CD8-positive, alpha-beta memory T cell (primary cell): Measurements from ENCODE around the gene PTPN4. TPM values are rescaled to one million over a fixed set of nuclear protein-coding genes. Genes with fewer than 3 reads are reported as not detected.

Source experiments
- CTCF ChIA-PET: fragments of 350-600 bp; sonication (Branson Sonifier 250); formaldehyde crosslinking; loops from one replicate; lab custom pipeline; 2021; ENCODE audit warnings: antibody characterized with exemption; lab: Charles Lee
- POLR2A ChIA-PET: fragments of 350-600 bp; sonication (Branson Sonifier 250); formaldehyde crosslinking; loops from one replicate; lab custom pipeline; 2021; ENCODE audit warnings: antibody characterized with exemption; lab: Charles Lee
- DNase-seq, 5 donors: peaks; one replicate each; pipeline versions ENCODE4 v3.0.0 to v3.0.0-alpha.2; 2020 to 2022; ENCODE audit warnings: mixed read lengths in 1 of 5
- H3K27ac ChIP-seq: one replicate; pipeline ENCODE4 v1.7.0; 2013; ENCODE audit warnings: low read depth, mild to moderate bottlenecking, low read length, moderate library complexity
- H3K27me3 ChIP-seq: 2 replicates; pipeline ENCODE4 v1.7.0; 2013; ENCODE audit warnings: low read length, mild to moderate bottlenecking; ENCODE audit not compliant: insufficient read depth, poor library complexity, severe bottlenecking
- H3K36me3 ChIP-seq: 2 replicates; pipeline ENCODE4 v1.7.0; 2013; ENCODE audit warnings: mild to moderate bottlenecking, low read length, moderate library complexity; ENCODE audit not compliant: insufficient read depth
- H3K4me1 ChIP-seq: 2 replicates; pipeline ENCODE4 v1.7.0; 2013; ENCODE audit warnings: mild to moderate bottlenecking, low read length, moderate library complexity; ENCODE audit not compliant: insufficient read depth
- H3K4me3 ChIP-seq: 2 replicates; pipeline ENCODE4 v1.7.0; 2013; ENCODE audit warnings: mild to moderate bottlenecking, low read length
- H3K9me3 ChIP-seq: 2 replicates; pipeline ENCODE4 v1.7.0; 2013; ENCODE audit warnings: mild to moderate bottlenecking, low read length
- H3K27ac Mint-ChIP-seq, 8 donors: one replicate each; pipeline ENCODE4 v1.8.0; 2020 to 2021; ENCODE audit warnings: mixed read lengths in 8 of 8, mild to moderate bottlenecking in 6 of 8, inconsistent platforms in 3 of 8, moderate library complexity in 3 of 8
- H3K27me3 Mint-ChIP-seq, 2 donors: one replicate each; pipeline ENCODE4 v1.8.0; 2020 to 2021; ENCODE audit warnings: mixed read lengths in 2 of 2, mild to moderate bottlenecking in 1 of 2, moderate library complexity in 1 of 2
- H3K36me3 Mint-ChIP-seq, 3 donors: one replicate each; pipeline ENCODE4 v1.8.0; 2020 to 2021; ENCODE audit warnings: mixed read lengths in 3 of 3, inconsistent platforms in 1 of 3, mild to moderate bottlenecking in 1 of 3
- H3K4me1 Mint-ChIP-seq, 3 donors: one replicate each; pipeline ENCODE4 v1.8.0; 2020 to 2021; ENCODE audit warnings: mixed read lengths in 3 of 3, inconsistent platforms in 1 of 3, mild to moderate bottlenecking in 1 of 3
- H3K4me3 Mint-ChIP-seq, 7 donors: one replicate each; pipeline ENCODE4 v1.8.0; 2020 to 2021; ENCODE audit warnings: mixed read lengths in 7 of 7, mild to moderate bottlenecking in 6 of 7, moderate library complexity in 4 of 7, inconsistent platforms in 2 of 7
- H3K9me3 Mint-ChIP-seq, 5 donors: one replicate each; pipeline ENCODE4 v1.8.0; 2020 to 2022; ENCODE audit warnings: mixed read lengths in 5 of 5, mild to moderate bottlenecking in 3 of 5, moderate library complexity in 2 of 5, inconsistent platforms in 1 of 5
- polyA plus RNA-seq: library from polyadenylated mRNA; unstranded; fragments of 300-500 nt; fragmentation: Illumina TruSeq; gene quantifications from one replicate; pipeline ENCODE4 v1.2.3, GENCODE V29; 2021
- total RNA-seq, 2 experiments: library from RNA; stranded (reverse); gene quantifications; one replicate each; pipeline ENCODE4 v1.2.3, GENCODE V29; 2021

PTPN4 gene
- total and polyA plus RNA-seq, 3 experiments from 2014 or later, result 29.0 to 161 (median 34.2) TPM

GRCh38 chr2:119736021-119736420 lies 23.7 kb upstream of the PTPN4 start:
- H3K9me3 ChIP-seq, result no peaks in the 10 kb centered on the region
- H3K4me3 Mint-ChIP-seq, result no peak overlapping the region
- no peaks in the 10 kb centered on the region for H3K36me3 ChIP-seq
- peaks cover 3 to 7% of the 10 kb centered on the region in 2 donors for H3K27me3 Mint-ChIP-seq
- no peak for DNase-seq
- H3K4me1 ChIP-seq, result no peaks in the 10 kb centered on the region
- ChIA-PET POLR2A (no interaction called here), CTCF (no interaction called here)
- H3K9me3 Mint-ChIP-seq, result no peaks in the 10 kb centered on the region
- H3K27me3 ChIP-seq, result no peaks in the 10 kb centered on the region
- H3K36me3 Mint-ChIP-seq, result no peaks in the 10 kb centered on the region
- H3K4me1 Mint-ChIP-seq, result no peaks in the 10 kb centered on the region
- H3K27ac ChIP-seq, result no peak overlapping the region
- H3K27ac Mint-ChIP-seq, result no peak overlapping the region
- no peak overlapping the region for H3K4me3 ChIP-seq

- no peaks in the 10 kb centered on the region for H3K27me3 ChIP-seq
- Mint-ChIP-seq H3K27me3 (peaks cover 5 to 8% of the 10 kb centered on the region in 2 donors), H3K9me3 (no peaks in the 10 kb centered on the region), H3K4me3 (no peak overlapping the region), H3K27ac (no peak overlapping the region), H3K36me3 (no peaks in the 10 kb centered on the region), H3K4me1 (no peaks in the 10 kb centered on the region)
- H3K36me3 ChIP-seq, result no peaks in the 10 kb centered on the region
- no peak for DNase-seq
- no peak overlapping the region for H3K27ac ChIP-seq
- no peak overlapping the region for H3K4me3 ChIP-seq
- H3K9me3 ChIP-seq, result no peaks in the 10 kb centered on the region
- CTCF ChIA-PET, result interaction anchor here (1.1 kb wide), 1 partner anchor 13 kb away, joined by 3 read pairs; no protein-coding TSS in a partner anchor
- no peaks in the 10 kb centered on the region for H3K4me1 ChIP-seq
- POLR2A ChIA-PET, result no interaction called here
Measured at GRCh38 chr2:119739580-119740255, 20.0 kb upstream of the PTPN4 start.

- Histone ChIP-seq H3K4me1 (no peaks in the 10 kb centered on the region), H3K27ac (no peak overlapping the region), H3K27me3 (no peaks in the 10 kb centered on the region), H3K36me3 (no peaks in the 10 kb centered on the region), H3K9me3 (no peaks in the 10 kb centered on the region), H3K4me3 (no peak overlapping the region)
- H3K36me3 Mint-ChIP-seq, result no peaks in the 10 kb centered on the region
- ChIA-PET POLR2A (no interaction called here), CTCF (interaction anchor here (1.0 to 1.3 kb wide), 4 partner anchors 12 to 435 kb away, joined by 3 read pairs; no protein-coding TSS in a partner anchor)
- no peaks in the 10 kb centered on the region for H3K9me3 Mint-ChIP-seq
- H3K27ac Mint-ChIP-seq, result peak overlapping the region in 1 of 8 donors; percentile 48
- no peaks in the 10 kb centered on the region for H3K4me1 Mint-ChIP-seq
- no peak overlapping the region for H3K4me3 Mint-ChIP-seq
- H3K27me3 Mint-ChIP-seq, result peaks cover 9% of the 10 kb centered on the region in 2 donors
- DNase-seq, result no peak
Measured at GRCh38 chr2:119741001-119741400, 18.7 kb upstream of the PTPN4 start.

- no peaks in the 10 kb centered on the region for H3K4me1 Mint-ChIP-seq
Measured at GRCh38 chr2:119741868-119742267, 17.9 kb upstream of the PTPN4 start.

GRCh38 chr2:119744335-119744939 lies 15.3 kb upstream of the PTPN4 start:
- Histone ChIP-seq H3K4me3 (no peak overlapping the region), H3K4me1 (no peaks in the 10 kb centered on the region), H3K36me3 (no peaks in the 10 kb centered on the region), H3K9me3 (no peaks in the 10 kb centered on the region), H3K27ac (no peak overlapping the region), H3K27me3 (no peaks in the 10 kb centered on the region)
- H3K27ac Mint-ChIP-seq, result no peak overlapping the region
- DNase-seq, result no peak
- CTCF ChIA-PET, result no interaction called here
- POLR2A ChIA-PET, result no interaction called here
- H3K36me3 Mint-ChIP-seq, result no peaks in the 10 kb centered on the region
- H3K9me3 Mint-ChIP-seq, result no peaks in the 10 kb centered on the region
- peaks cover 15 to 19% of the 10 kb centered on the region in 2 donors for H3K27me3 Mint-ChIP-seq
- H3K4me1 Mint-ChIP-seq, result no peaks in the 10 kb centered on the region
- H3K4me3 Mint-ChIP-seq, result no peak overlapping the region

More at GRCh38 chr2:119741868-119742267, 17.9 kb upstream of the PTPN4 start:
- no peaks in the 10 kb centered on the region for H3K9me3 Mint-ChIP-seq
- H3K27me3 ChIP-seq, result no peaks in the 10 kb centered on the region
- ChIA-PET POLR2A (no interaction called here), CTCF (interaction anchor here (1.1 to 1.2 kb wide), 2 partner anchors 12 to 433 kb away, joined by 3 read pairs; no protein-coding TSS in a partner anchor)
- H3K4me3 Mint-ChIP-seq, result no peak overlapping the region
- H3K36me3 Mint-ChIP-seq, result no peaks in the 10 kb centered on the region
- H3K4me3 ChIP-seq, result no peak overlapping the region
- DNase-seq, result no peak
- H3K4me1 ChIP-seq, result no peaks in the 10 kb centered on the region
- H3K36me3 ChIP-seq, result no peaks in the 10 kb centered on the region
- H3K27ac ChIP-seq, result no peak overlapping the region
- H3K9me3 ChIP-seq, result no peaks in the 10 kb centered on the region
- H3K27me3 Mint-ChIP-seq, result peaks cover 13 to 15% of the 10 kb centered on the region in 2 donors
- H3K27ac Mint-ChIP-seq, result no peak overlapping the region

- POLR2A ChIA-PET, result no interaction called here
Measured at GRCh38 chr2:119745566-119745965, 14.2 kb upstream of the PTPN4 start.

GRCh38 chr2:119746836-119747686 lies 12.7 kb upstream of the PTPN4 start:
- Mint-ChIP-seq H3K9me3 (no peaks in the 10 kb centered on the region), H3K36me3 (no peaks in the 10 kb centered on the region), H3K27me3 (peaks cover 11 to 19% of the 10 kb centered on the region in 2 donors), H3K4me1 (no peaks in the 10 kb centered on the region), H3K27ac (no peak overlapping the region), H3K4me3 (no peak overlapping the region)
- ChIA-PET POLR2A (no interaction called here), CTCF (interaction anchor here (1.4 kb wide), 1 partner anchor 428 kb away, joined by 3 read pairs; no protein-coding TSS in a partner anchor)
- Histone ChIP-seq H3K9me3 (no peaks in the 10 kb centered on the region), H3K27me3 (no peaks in the 10 kb centered on the region), H3K4me1 (no peaks in the 10 kb centered on the region), H3K4me3 (no peak overlapping the region), H3K27ac (no peak overlapping the region), H3K36me3 (no peaks in the 10 kb centered on the region)
- no peak for DNase-seq

More at GRCh38 chr2:119745566-119745965, 14.2 kb upstream of the PTPN4 start:
- no peaks in the 10 kb centered on the region for H3K4me1 ChIP-seq
- no peaks in the 10 kb centered on the region for H3K36me3 ChIP-seq
- CTCF ChIA-PET, result no interaction called here
- no peaks in the 10 kb centered on the region for H3K4me1 Mint-ChIP-seq
- no peak overlapping the region for H3K4me3 ChIP-seq
- H3K36me3 Mint-ChIP-seq, result no peaks in the 10 kb centered on the region
- no peaks in the 10 kb centered on the region for H3K9me3 ChIP-seq
- no peaks in the 10 kb centered on the region for H3K9me3 Mint-ChIP-seq
- H3K27ac Mint-ChIP-seq, result no peak overlapping the region
- H3K27me3 ChIP-seq, result no peaks in the 10 kb centered on the region
- H3K27me3 Mint-ChIP-seq, result peaks cover 15 to 19% of the 10 kb centered on the region in 2 donors
- no peak overlapping the region for H3K4me3 Mint-ChIP-seq
- H3K27ac ChIP-seq, result no peak overlapping the region
- DNase-seq, result no peak
